Trophoblast cell (in vitro differentiated cells and primary cell): ENCODE data around the gene RAD51B.

Source experiments
- DNase-seq, 2 donors: peaks; one replicate each; pipeline ENCODE4 v3.0.0-alpha.2; 2016
- H2AFZ ChIP-seq: 2 replicates; pipeline ENCODE4 v1.6.1; 2013; ENCODE audit warnings: low read length, moderate library complexity, mild to moderate bottlenecking; ENCODE audit not compliant: insufficient read depth, poor library complexity
- H2AK5ac ChIP-seq: 2 replicates; pipeline ENCODE4 v1.6.1; 2013; ENCODE audit warnings: mild to moderate bottlenecking, low read length
- H2BK120ac ChIP-seq: 2 replicates; pipeline ENCODE4 v1.6.1; 2013; ENCODE audit warnings: low read length, mild to moderate bottlenecking, moderate library complexity; ENCODE audit not compliant: insufficient read depth, poor library complexity
- H2BK12ac ChIP-seq: 2 replicates; pipeline ENCODE4 v1.6.1; 2013; ENCODE audit warnings: mild to moderate bottlenecking, low read length, moderate library complexity
- H2BK5ac ChIP-seq: 2 replicates; pipeline ENCODE4 v1.6.1; 2013; ENCODE audit warnings: low read length, low read depth, moderate library complexity, mild to moderate bottlenecking; ENCODE audit not compliant: poor library complexity
- H3K14ac ChIP-seq: 2 replicates; pipeline ENCODE4 v1.6.1; 2013; ENCODE audit warnings: mild to moderate bottlenecking, low read length
- H3K18ac ChIP-seq: 2 replicates; pipeline ENCODE4 v1.6.1; 2013; ENCODE audit warnings: mild to moderate bottlenecking, low read length
- H3K23ac ChIP-seq: 2 replicates; pipeline ENCODE4 v1.6.1; 2013; ENCODE audit warnings: low read length
- H3K27ac ChIP-seq: 2 replicates; pipeline ENCODE4 v1.5.1; 2013; ENCODE audit warnings: low read depth, mild to moderate bottlenecking, inconsistent platforms, low read length, moderate library complexity
- H3K27me3 ChIP-seq: 2 replicates; pipeline ENCODE4 v1.6.1; 2013; ENCODE audit warnings: inconsistent platforms, mild to moderate bottlenecking, low read length, moderate library complexity; ENCODE audit not compliant: insufficient read depth
- H3K36me3 ChIP-seq, 2 experiments: 1 replicate in 1 of 2; 2 replicates in 1 of 2; pipeline ENCODE4 v1.6.1; 2013; ENCODE audit warnings: low read length in 2 of 2, mild to moderate bottlenecking in 2 of 2, moderate library complexity in 1 of 2; ENCODE audit not compliant: insufficient read depth in 2 of 2, control insufficient read depth in 1 of 2
- H3K4ac ChIP-seq: 2 replicates; pipeline ENCODE4 v1.6.1; 2013; ENCODE audit warnings: low read depth, mild to moderate bottlenecking, low read length, moderate library complexity
- H3K4me1 ChIP-seq, 2 experiments: 1 replicate in 1 of 2; 2 replicates in 1 of 2; pipeline ENCODE4 v1.6.1; 2013; ENCODE audit warnings: low read length in 2 of 2, mild to moderate bottlenecking in 2 of 2, moderate library complexity in 1 of 2; ENCODE audit not compliant: insufficient read depth in 2 of 2, control insufficient read depth in 1 of 2
- H3K4me2 ChIP-seq: 2 replicates; pipeline ENCODE4 v1.6.1; 2013; ENCODE audit warnings: inconsistent platforms, mild to moderate bottlenecking, low read length, moderate library complexity
- H3K4me3 ChIP-seq: 2 replicates; pipeline ENCODE4 v1.5.1; 2013; ENCODE audit warnings: mild to moderate bottlenecking, low read depth, low read length, inconsistent platforms
- H3K79me1 ChIP-seq: one replicate; pipeline ENCODE4 v1.6.1; 2013; ENCODE audit warnings: low read length
- H3K79me2 ChIP-seq: 2 replicates; pipeline ENCODE4 v1.6.1; 2013; ENCODE audit warnings: low read length, mild to moderate bottlenecking; ENCODE audit not compliant: control insufficient read depth, insufficient read depth, poor library complexity
- H3K9ac ChIP-seq: 2 replicates; pipeline ENCODE4 v1.6.1; 2013; ENCODE audit warnings: mild to moderate bottlenecking, low read length
- H3K9me3 ChIP-seq: 2 replicates; pipeline ENCODE4 v1.6.1; 2013; ENCODE audit warnings: low read depth, mild to moderate bottlenecking, control low read depth, inconsistent platforms, low read length; ENCODE audit not compliant: insufficient read depth
- H4K12ac ChIP-seq: 2 replicates; pipeline ENCODE4 v1.6.1; 2013; ENCODE audit warnings: low read depth, mild to moderate bottlenecking, low read length, moderate library complexity
- H4K8ac ChIP-seq: 2 replicates; pipeline ENCODE4 v1.6.1; 2013; ENCODE audit warnings: low read depth, mild to moderate bottlenecking, low read length, moderate library complexity
- H4K91ac ChIP-seq: one replicate; pipeline ENCODE4 v1.6.1; 2013; ENCODE audit warnings: low read depth, mild to moderate bottlenecking, low read length, moderate library complexity
- WGBS: extraction: QIAGEN DNeasy Blood & Tissue Kit; methylation state at CpG from one replicate; pipeline ENCODE4 v1.1.7; 2013; ENCODE audit warnings: missing lambda C conversion rate; ENCODE audit not compliant: insufficient read length, insufficient coverage; ENCODE audit errors: extremely low coverage; 5-methylcytosine and 5-hydroxymethylcytosine counted together

Gene RAD51B

DNA sequence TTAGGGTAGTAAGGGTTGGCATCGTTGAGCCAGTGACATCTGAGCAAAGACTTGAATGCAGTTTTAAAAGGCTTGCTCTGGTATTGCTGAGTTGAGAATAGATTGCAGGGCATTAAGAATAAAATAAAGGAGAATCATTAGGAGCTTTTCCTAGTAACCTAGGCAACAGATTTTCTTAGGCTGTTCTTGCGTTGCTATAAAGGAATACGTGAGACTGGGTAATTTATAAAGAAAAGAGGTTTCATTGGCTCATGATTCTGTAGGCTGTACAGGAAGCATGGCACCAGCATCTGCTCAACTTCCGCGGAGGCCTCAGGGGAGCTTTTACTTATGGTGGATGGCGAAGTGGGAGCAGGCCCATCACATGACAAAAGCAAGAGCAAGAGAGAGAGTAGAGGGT lies 97.4 kb downstream of the RAD51B start:
- Histone ChIP-seq H3K4me2 (no peak overlapping the region), H3K9me3 (no peaks in the 10 kb centered on the region), H3K23ac (no peak overlapping the region), H4K12ac (peak overlapping the region; percentile 43), H3K79me2 (peaks cover 2% of the 10 kb centered on the region), H2BK5ac (peak overlapping the region; percentile 84), H4K91ac (peak overlapping the region; percentile 97), H3K14ac (peak overlapping the region; percentile 95), H3K27me3 (no peaks in the 10 kb centered on the region), H2BK12ac (peak overlapping the region; percentile 99), H3K4ac (peak overlapping the region; percentile 95), H3K4me3 (no peak overlapping the region), H3K9ac (no peak overlapping the region), H4K8ac (peak overlapping the region; percentile 79), H2AK5ac (peak overlapping the region; percentile 99), H2AFZ (peak overlapping the region; percentile 93), H3K4me1 (peaks cover 2 to 9% of the 10 kb centered on the region in 2 experiments), H3K79me1 (peaks cover 18% of the 10 kb centered on the region), H3K18ac (peak overlapping the region; percentile 90), H3K27ac (peak overlapping the region; percentile 27), H3K36me3 (no peaks in the 10 kb centered on the region), H2BK120ac (peak overlapping the region; percentile 98)
- DNase-seq = no peak
- WGBS = no CpG with 5 or more reads among the region's 6 CpGs

DNA sequence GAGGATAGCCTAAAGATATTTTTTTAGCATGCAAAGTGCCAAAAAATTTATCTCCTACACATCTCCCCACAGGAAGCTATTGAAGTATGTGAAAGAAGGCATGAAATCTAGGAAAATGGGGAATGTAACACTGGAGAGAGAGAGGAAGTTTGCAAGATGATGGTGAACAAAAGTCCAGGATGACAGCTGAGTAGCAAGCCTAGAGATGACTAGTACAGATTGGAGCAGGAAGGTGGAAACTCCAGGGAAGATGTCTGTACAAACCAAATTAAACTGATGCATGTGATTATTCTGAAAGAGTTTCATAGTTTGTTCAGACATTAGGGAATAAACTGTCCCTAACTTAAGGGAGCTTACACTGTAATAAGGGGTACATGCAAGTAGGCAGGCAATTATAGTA lies 99.3 kb downstream of the RAD51B start:
- no peaks in the 10 kb centered on the region for H3K27me3 ChIP-seq

DNA sequence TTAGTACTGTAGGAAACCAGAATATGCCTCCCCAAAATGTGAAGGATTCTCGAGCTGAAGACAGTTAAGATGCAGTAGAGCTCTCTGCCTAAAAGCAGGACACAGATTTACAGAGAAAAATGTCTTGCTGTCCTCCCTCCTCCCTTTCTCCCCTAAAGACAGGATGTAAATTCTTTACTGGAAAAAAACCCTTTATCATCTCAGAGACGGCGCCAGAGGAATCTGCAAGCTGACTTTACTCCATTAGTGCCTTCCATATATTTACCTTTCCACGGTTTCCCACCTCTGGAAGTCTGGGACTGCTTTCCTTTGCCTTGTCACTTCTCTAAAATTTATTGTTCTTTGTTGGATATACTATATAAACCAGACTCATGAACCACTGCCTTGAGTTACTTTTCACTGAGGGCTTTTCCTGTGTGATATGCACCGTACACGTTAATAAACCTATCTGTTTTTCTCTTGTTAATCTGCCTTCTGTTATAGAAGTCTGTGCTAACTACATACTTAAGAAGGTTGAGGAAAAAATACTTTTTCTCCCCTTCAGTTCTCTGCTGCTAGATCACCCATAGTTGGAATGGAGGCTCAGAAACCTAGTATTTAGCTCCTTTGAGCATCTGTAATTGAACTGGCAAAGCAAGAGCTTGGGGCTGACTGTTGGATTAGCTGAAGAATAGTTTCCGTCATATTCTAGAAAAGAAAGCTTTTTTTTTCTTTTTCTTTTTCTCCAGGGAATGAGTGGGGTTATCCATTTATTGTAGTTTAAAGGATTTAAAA lies 99.9 kb downstream of the RAD51B start:
- Histone ChIP-seq H3K4ac (no peak overlapping the region), H3K4me2 (no peak overlapping the region), H3K79me2 (peaks cover 2% of the 10 kb centered on the region), H3K4me1 (peaks cover 2 to 9% of the 10 kb centered on the region in 2 experiments), H4K12ac (no peak overlapping the region), H3K27ac (peak overlapping the region; percentile 100), H3K4me3 (no peak overlapping the region), H3K36me3 (no peaks in the 10 kb centered on the region), H4K91ac (no peak overlapping the region), H3K9me3 (no peaks in the 10 kb centered on the region), H2BK12ac (no peak overlapping the region), H2BK5ac (peak overlapping the region; percentile 96), H3K14ac (no peak overlapping the region), H3K27me3 (no peaks in the 10 kb centered on the region), H2BK120ac (no peak overlapping the region), H4K8ac (peak overlapping the region; percentile 77), H3K23ac (no peak overlapping the region), H2AFZ (no peak overlapping the region), H3K79me1 (peaks cover 21% of the 10 kb centered on the region), H3K18ac (no peak overlapping the region), H3K9ac (no peak overlapping the region), H2AK5ac (no peak overlapping the region)
- no CpG with 5 or more reads among the region's 7 CpGs for WGBS
- DNase-seq = no peak

More for the DNA sequence above, 99.3 kb downstream of the RAD51B start:
- Histone ChIP-seq H2BK5ac (no peak overlapping the region), H3K18ac (no peak overlapping the region), H2BK120ac (no peak overlapping the region), H3K4ac (no peak overlapping the region), H4K12ac (no peak overlapping the region), H4K8ac (peak overlapping the region; percentile 48), H3K4me2 (no peak overlapping the region), H4K91ac (no peak overlapping the region), H3K9me3 (no peaks in the 10 kb centered on the region), H2AK5ac (no peak overlapping the region), H3K79me1 (peaks cover 21% of the 10 kb centered on the region), H3K79me2 (peaks cover 2% of the 10 kb centered on the region), H3K23ac (no peak overlapping the region), H2BK12ac (no peak overlapping the region), H3K4me1 (peaks cover 2 to 9% of the 10 kb centered on the region in 2 experiments), H3K4me3 (no peak overlapping the region), H3K36me3 (no peaks in the 10 kb centered on the region), H3K27ac (peak overlapping the region; percentile 93), H2AFZ (no peak overlapping the region), H3K9ac (no peak overlapping the region), H3K14ac (no peak overlapping the region)
- no peak for DNase-seq

DNA sequence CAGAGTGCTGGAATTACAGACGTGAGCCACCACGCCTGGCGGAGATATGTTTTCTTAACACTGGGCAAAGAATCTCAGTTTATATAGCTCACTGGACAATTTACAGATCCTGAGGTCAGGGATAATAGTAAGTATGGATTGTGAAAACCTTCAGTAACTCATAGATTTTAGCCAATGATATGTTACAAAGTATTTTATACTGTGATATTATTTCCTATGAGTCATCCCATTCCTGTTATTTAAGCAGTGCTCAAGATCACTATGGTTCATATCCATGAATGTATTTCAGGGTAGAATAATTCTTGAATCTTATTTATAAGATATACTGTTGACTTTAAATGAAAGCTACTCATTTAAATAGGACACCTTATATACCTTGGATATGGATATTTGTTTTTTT lies 107.2 kb downstream of the RAD51B start:
- H3K4me3 ChIP-seq = no peak overlapping the region

More for the DNA sequence above, 107.2 kb downstream of the RAD51B start:
- Histone ChIP-seq H2BK12ac (no peak overlapping the region), H3K27me3 (no peaks in the 10 kb centered on the region), H3K79me1 (peaks cover 4% of the 10 kb centered on the region), H2BK120ac (no peak overlapping the region), H4K91ac (no peak overlapping the region), H3K23ac (no peak overlapping the region), H3K9ac (no peak overlapping the region), H2AK5ac (no peak overlapping the region), H3K27ac (no peak overlapping the region), H4K8ac (no peak overlapping the region), H3K18ac (no peak overlapping the region), H3K9me3 (peaks cover 4% of the 10 kb centered on the region), H2AFZ (no peak overlapping the region), H2BK5ac (no peak overlapping the region), H3K4ac (no peak overlapping the region), H4K12ac (no peak overlapping the region), H3K4me2 (no peak overlapping the region), H3K4me1 (no peaks in the 10 kb centered on the region), H3K36me3 (peaks cover 2% of the 10 kb centered on the region in 2 experiments), H3K14ac (no peak overlapping the region), H3K79me2 (no peaks in the 10 kb centered on the region)
- DNase-seq = no peak
- WGBS = no CpG with 5 or more reads among the region's 3 CpGs
